Fibroblast of skin of scalp (primary cell): Measurements from ENCODE around the gene CD99.
"Not testable (repeated sequence)": the region's sequence is repeated elsewhere in the genome, so short reads cannot be mapped to it uniquely, and the experiment has no call there.

Source experiments
- DNase-seq: peaks from one replicate; pipeline ENCODE4 v3.0.0-alpha.2; 2013

CD99 gene

GRCh38 chrX:2700405-2701320, 9.6 kb downstream of the CD99 start:
- no peak for DNase-seq

GRCh38 chrX:2701600-2701999, 10.5 kb downstream of the CD99 start:
- DNase-seq: no peak

- peak; percentile 38 for DNase-seq
Observed at GRCh38 chrX:2703991-2704369, 12.9 kb downstream of the CD99 start.

- peak; percentile 17 for DNase-seq
Observed at GRCh38 chrX:2705046-2705832, 14.1 kb downstream of the CD99 start.

GRCh38 chrX:2707334-2707760, 16.3 kb downstream of the CD99 start:
- peak; percentile 94 for DNase-seq

GRCh38 chrX:2708021-2708420, 16.9 kb downstream of the CD99 start:
- DNase-seq: no peak

GRCh38 chrX:2708592-2709188, 17.6 kb downstream of the CD99 start:
- no peak for DNase-seq

- no peak for DNase-seq
Observed at GRCh38 chrX:2709556-2709955, 18.5 kb downstream of the CD99 start.

GRCh38 chrX:2710041-2710840, 19.1 kb downstream of the CD99 start:
- DNase-seq: peak; percentile 67

- DNase-seq: no peak
Observed at GRCh38 chrX:2711441-2711840, 20.3 kb downstream of the CD99 start.

GRCh38 chrX:2712428-2712827, 21.3 kb downstream of the CD99 start:
- DNase-seq: no peak

GRCh38 chrX:2712890-2713840, 22.1 kb downstream of the CD99 start:
- DNase-seq: no peak

GRCh38 chrX:2714551-2714950, 23.5 kb downstream of the CD99 start:
- DNase-seq: no peak

- DNase-seq: no peak
Observed at GRCh38 chrX:2715066-2715600, 24.0 kb downstream of the CD99 start.

GRCh38 chrX:2717312-2717711, 26.2 kb downstream of the CD99 start:
- no peak for DNase-seq

GRCh38 chrX:2718821-2719220, 27.7 kb downstream of the CD99 start:
- no peak for DNase-seq

GRCh38 chrX:2719774-2720447, 28.8 kb downstream of the CD99 start:
- no peak for DNase-seq

GRCh38 chrX:2723286-2723879, 32.3 kb downstream of the CD99 start:
- DNase-seq: no peak

- not testable (repeated sequence) for DNase-seq
Observed at GRCh38 chrX:2727264-2727663, 36.2 kb downstream of the CD99 start.

GRCh38 chrX:2732076-2732475, 41.0 kb downstream of the CD99 start:
- no peak for DNase-seq
